Astrocyte of the spinal cord (primary cell): ENCODE measurements around the gene PTPRH.
A peak's percentile ranks its signal among the peaks of the same experiment; 100 is the strongest.

Experiments
- DNase-seq: peaks from one replicate; pipeline ENCODE4 v3.0.0; 2011; ENCODE audit warnings: low read depth, low spot score
- H3K4me3 ChIP-seq: 2 replicates; pipeline ENCODE4 v1.5.1; 2011; ENCODE audit warnings: low read depth, mild to moderate bottlenecking, low read length, moderate library complexity
- CTCF ChIP-seq: IDR thresholded peaks from 2 replicates; pipeline ENCODE4 v1.5.1; 2012; ENCODE audit warnings: low read depth, mild to moderate bottlenecking, low read length, inconsistent platforms
- in situ Hi-C: cut with HindIII; loops from 2 replicates; pipeline ENCODE4 v1.10.0; 2017; ENCODE audit warnings: low sequenced_read_pairs

Gene PTPRH

GRCh38 chr19:55169136-55169535, 40.2 kb downstream of the PTPRH start:
- in situ Hi-C loops: no loop called here
- TF ChIP-seq CTCF: no peak
- no peak overlapping the region for H3K4me3 ChIP-seq
- no peak for DNase-seq

- peak; percentile 98 for DNase-seq
- TF ChIP-seq CTCF: no peak
- H3K4me3 ChIP-seq: peak within 1 kb of the TSS; percentile 51
- in situ Hi-C loops: no loop called here
These were observed 42.6 kb downstream of the PTPRH start, which contains the start of gene DNAAF3 for GRCh38 chr19:55166530-55167268. TSS of gene DNAAF3 (minus strand) at chr19:55166613. CDS start at chr19:55166413, 200 bp downstream.

- peak; percentile 82 for DNase-seq
- in situ Hi-C loops: no loop called here
These were observed 43.3 kb downstream of the PTPRH start for GRCh38 chr19:55165952-55166529.

GRCh38 chr19:55161571-55162322, 47.6 kb downstream of the PTPRH start:
- no peak for DNase-seq
- no peak for TF ChIP-seq CTCF
- no peak overlapping the region for H3K4me3 ChIP-seq
- in situ Hi-C loops: no loop called here

More at GRCh38 chr19:55165952-55166529, 43.3 kb downstream of the PTPRH start:
- H3K4me3 ChIP-seq: peak overlapping the region; percentile 51
- TF ChIP-seq CTCF: peak; percentile 79

DNA sequence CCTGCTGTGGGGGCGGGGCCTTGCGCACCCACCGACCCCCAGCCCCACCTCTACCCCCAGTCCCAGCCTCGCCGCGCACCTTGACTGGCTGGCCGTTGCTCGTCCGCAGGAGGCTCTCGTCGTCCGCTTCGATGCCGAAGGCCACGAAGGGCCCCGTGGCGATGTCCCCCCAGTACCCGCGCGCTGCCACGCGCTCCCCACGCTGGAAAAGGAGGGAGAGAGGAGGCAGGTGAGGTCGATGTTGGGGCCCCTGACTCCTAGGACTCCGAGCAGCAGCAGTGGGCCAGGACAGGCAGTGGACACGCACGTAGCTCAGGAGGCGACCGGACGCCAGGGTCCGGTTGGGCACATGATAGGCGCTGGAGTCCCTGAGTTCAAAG, 48.3 kb downstream of the PTPRH start:
- DNase-seq: no peak
- in situ Hi-C loops: no loop called here
- H3K4me3 ChIP-seq: no peak overlapping the region
- TF ChIP-seq CTCF: no peak

DNA sequence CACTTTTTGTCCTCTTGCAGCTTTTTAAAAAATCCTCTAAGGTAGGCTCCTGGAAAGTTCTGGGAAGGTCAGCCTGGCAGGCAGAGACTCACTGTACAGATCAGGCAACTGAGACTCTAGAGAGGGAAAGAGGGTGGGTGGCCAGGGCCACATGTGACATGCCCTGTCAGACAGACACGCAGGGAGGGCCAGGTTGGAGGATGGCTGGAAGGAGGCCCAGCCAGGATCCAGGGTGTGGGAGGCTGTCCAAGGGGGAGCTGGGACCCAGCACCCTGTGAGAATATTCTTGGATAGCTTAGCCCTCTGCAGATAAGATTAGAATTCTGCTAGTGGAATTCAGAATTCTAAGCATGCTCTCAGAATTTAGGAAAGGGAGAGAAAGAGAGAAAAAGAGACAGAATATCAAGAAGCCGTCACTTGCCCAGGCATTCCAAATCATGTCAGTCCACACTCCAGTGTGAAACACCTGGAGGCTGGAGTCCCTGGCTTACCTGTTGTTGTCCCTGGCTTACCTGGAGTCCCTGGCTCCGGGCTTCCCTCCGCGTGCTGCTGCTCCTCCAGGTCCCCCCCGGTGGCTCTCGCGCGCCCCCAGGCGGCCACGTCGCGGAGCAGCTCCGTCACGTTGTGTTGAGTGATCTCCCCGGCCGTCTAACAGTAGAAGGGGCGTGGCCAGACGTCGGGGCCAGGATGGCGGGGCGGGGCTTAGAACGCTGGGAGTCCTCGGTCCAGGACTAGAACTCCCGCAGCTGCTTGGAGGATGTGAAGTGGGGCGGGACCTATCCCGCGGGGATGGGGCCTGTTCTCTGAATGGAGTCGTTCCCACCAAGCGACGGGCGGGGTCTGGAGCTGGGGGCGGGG, 48.9 kb downstream of the PTPRH start:
- peak; percentile 92 for TF ChIP-seq CTCF
- peak; percentile 72 for DNase-seq
- in situ Hi-C loops: no loop called here
- H3K4me3 ChIP-seq: no peak overlapping the region
